Mesothelial cell of epicardium (in vitro differentiated cells): ENCODE results near the gene AANAT. TPM values are rescaled to one million over a fixed set of nuclear protein-coding genes. Genes with fewer than 3 reads are reported as not detected.

Source experiments
- DNase-seq, 2 experiments: peaks; one replicate each; pipeline ENCODE4 v3.0.0; 2021; ENCODE audit warnings: low spot score in 2 of 2; ENCODE audit not compliant: unreplicated experiment in 2 of 2
- H3K27ac Mint-ChIP-seq: 2 replicates; pipeline ENCODE4 v1.8.0; 2021; ENCODE audit warnings: mixed read lengths
- H3K27me3 Mint-ChIP-seq: 2 replicates; pipeline ENCODE4 v1.8.0; 2021; ENCODE audit warnings: low read depth, mixed read lengths
- H3K36me3 Mint-ChIP-seq: 2 replicates; pipeline ENCODE4 v1.8.0; 2021; ENCODE audit warnings: mixed read lengths
- H3K4me1 Mint-ChIP-seq: 2 replicates; pipeline ENCODE4 v1.8.0; 2021; ENCODE audit warnings: mixed read lengths
- H3K4me3 Mint-ChIP-seq: 2 replicates; pipeline ENCODE4 v1.8.0; 2021; ENCODE audit warnings: mild to moderate bottlenecking, moderate library complexity, mixed read lengths
- H3K9me3 Mint-ChIP-seq: 2 replicates; pipeline ENCODE4 v1.8.0; 2021; ENCODE audit warnings: mixed read lengths
- total RNA-seq: library from RNA; stranded (reverse); gene quantifications from 3 replicates; pipeline ENCODE4 v1.2.1, GENCODE V29; 2021
- TF ChIP-seq, protein P1 (sequence below): fragments of 200-600 bp; sonication (generic); IDR thresholded peaks from one replicate; pipeline ENCODE4 v1.5.0; 2021; ENCODE audit warnings: antibody characterized with exemption; ENCODE audit not compliant: unreplicated experiment

Gene AANAT
- total RNA-seq, 1 donor from 2014 or later: 0.22 TPM

DNA sequence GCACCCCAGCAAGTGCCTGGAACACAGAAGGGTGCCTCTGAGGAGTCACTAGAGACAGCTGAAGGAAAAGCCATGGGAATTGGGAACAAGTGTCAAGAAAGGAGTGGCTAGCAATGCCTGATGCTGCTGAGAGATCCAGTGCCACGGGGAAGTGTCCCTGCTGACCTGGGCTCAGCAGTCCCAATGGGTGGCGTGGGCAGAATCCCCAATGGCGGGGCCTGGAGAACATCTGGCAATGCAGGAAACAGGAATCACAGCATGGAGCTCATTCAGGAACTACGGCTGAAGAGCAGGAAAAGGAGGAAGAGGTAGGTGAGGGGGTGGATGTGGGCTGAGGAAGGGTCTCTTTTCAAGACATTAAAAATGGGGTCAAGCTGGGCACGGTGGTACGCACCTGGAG is 44.5 kb upstream of the AANAT start:
- Mint-ChIP-seq H3K9me3 (no peaks in the 10 kb centered on the region), H3K4me1 (peaks cover 3% of the 10 kb centered on the region), H3K36me3 (peaks cover 7% of the 10 kb centered on the region), H3K27me3 (no peaks in the 10 kb centered on the region), H3K27ac (no peak overlapping the region), H3K4me3 (no peak overlapping the region)
- TF ChIP-seq, protein P1, sequence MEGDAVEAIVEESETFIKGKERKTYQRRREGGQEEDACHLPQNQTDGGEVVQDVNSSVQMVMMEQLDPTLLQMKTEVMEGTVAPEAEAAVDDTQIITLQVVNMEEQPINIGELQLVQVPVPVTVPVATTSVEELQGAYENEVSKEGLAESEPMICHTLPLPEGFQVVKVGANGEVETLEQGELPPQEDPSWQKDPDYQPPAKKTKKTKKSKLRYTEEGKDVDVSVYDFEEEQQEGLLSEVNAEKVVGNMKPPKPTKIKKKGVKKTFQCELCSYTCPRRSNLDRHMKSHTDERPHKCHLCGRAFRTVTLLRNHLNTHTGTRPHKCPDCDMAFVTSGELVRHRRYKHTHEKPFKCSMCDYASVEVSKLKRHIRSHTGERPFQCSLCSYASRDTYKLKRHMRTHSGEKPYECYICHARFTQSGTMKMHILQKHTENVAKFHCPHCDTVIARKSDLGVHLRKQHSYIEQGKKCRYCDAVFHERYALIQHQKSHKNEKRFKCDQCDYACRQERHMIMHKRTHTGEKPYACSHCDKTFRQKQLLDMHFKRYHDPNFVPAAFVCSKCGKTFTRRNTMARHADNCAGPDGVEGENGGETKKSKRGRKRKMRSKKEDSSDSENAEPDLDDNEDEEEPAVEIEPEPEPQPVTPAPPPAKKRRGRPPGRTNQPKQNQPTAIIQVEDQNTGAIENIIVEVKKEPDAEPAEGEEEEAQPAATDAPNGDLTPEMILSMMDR: no peak
- no peak for DNase-seq

DNA sequence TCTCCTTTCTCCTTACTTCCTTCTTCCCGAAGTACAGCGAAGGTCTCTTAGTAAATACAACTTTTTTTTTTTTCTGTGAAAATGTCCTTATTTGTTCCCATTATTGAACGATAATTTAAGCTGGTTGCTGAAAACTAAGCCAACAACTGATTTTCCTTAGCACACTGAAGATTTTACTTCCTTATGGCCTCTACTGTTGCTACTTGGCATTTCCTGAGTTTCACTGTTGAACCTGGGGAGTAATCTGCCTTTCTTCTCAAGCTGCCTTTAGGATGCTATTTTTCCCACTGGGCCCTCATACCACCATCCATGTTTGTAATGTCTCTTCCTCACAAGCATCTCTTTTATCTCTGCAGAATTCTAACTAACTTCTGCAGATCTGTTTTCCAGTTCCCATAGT is 40.5 kb upstream of the AANAT start:
- TF ChIP-seq, protein P1: no peak
- Mint-ChIP-seq H3K36me3 (peaks cover 5% of the 10 kb centered on the region), H3K9me3 (no peaks in the 10 kb centered on the region), H3K27ac (no peak overlapping the region), H3K27me3 (no peaks in the 10 kb centered on the region), H3K4me3 (no peak overlapping the region), H3K4me1 (no peaks in the 10 kb centered on the region)
- DNase-seq: no peak

DNA sequence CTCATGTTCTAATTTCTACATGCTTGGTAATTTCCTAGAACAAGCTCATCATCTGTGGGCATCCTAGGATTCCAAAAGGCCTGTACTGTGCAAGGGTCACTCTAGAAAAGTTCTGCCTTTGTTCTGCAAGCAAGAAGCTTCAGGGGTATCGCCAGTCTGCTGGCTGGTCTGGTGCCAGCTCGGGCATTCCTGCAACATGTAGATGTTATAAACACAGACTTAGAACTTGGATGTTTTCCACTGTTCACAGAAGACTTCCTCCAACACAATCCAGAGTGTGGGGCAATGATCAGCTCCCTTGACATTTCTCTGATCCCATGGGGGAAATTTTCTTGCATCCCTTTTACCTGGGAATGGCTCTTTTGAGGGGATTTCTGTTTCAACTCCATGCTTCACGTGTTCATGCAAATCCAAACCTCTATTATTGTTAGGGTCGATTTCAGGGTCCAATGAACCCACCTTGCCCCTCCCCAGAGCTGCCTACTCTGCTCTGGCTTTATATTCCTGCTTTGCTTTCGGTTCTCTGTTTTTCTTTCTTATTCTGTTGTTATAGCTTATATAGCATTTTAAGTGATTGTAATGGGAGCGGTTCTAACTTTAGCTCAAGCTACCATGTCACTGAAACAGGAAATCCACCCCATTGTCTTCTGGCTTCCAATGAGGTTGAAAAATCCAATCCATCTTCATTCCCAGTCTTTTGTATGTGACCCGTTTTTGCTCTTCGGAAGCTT is 39.7 kb upstream of the AANAT start:
- H3K36me3 Mint-ChIP-seq: peaks cover 4% of the 10 kb centered on the region

DNA sequence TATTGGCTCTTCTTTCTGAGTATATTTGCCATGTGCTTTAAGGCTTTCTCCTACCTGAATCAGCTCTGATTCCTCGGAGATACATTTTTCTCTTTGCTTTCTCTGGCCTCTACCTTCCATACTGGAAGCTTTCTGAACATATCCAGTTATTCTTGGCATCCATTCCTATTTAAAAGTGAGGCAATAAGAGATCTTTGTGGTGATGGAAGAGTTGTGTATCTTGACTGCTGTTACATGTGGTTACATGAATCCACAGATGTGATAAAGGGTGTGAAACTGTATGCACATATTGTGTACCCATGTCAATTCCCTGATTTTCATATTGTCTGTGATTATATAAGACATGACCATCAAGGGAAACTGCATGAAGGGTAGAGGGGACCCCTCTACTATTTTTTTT is 38.9 kb upstream of the AANAT start:
- Mint-ChIP-seq H3K4me3 (no peak overlapping the region), H3K9me3 (no peaks in the 10 kb centered on the region), H3K27ac (no peak overlapping the region), H3K27me3 (no peaks in the 10 kb centered on the region), H3K36me3 (peaks cover 2% of the 10 kb centered on the region), H3K4me1 (no peaks in the 10 kb centered on the region)
- TF ChIP-seq, protein P1: no peak
- no peak for DNase-seq

More for the DNA sequence above, 39.7 kb upstream of the AANAT start:
- TF ChIP-seq, protein P1: no peak
- no peak overlapping the region for H3K27ac Mint-ChIP-seq
- no peak overlapping the region for H3K4me3 Mint-ChIP-seq
- no peaks in the 10 kb centered on the region for H3K9me3 Mint-ChIP-seq
- H3K27me3 Mint-ChIP-seq: no peaks in the 10 kb centered on the region
- no peak for DNase-seq
- H3K4me1 Mint-ChIP-seq: no peaks in the 10 kb centered on the region

DNA sequence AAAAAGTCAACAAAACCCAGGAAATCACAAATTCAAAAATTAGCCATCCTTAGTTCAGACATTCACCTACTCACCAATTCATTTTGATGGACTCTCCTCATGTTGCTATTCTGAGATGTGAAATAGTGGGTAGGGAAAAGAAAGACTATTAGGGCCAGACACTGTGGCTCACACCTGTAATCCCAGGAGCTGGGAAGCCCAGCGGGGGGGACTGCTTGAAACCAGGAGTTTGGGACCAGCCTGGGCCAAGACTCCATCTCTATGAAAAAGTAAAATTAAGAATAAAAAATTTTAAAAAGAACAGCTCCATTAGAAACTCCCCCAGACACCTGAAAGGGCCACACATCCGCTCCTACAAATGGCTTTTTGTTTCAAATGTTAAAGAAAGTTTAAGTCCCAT is 35.9 kb upstream of the AANAT start:
- TF ChIP-seq, protein P1: no peak
- Mint-ChIP-seq H3K36me3 (peaks cover 2% of the 10 kb centered on the region), H3K4me1 (no peaks in the 10 kb centered on the region), H3K27me3 (no peaks in the 10 kb centered on the region), H3K9me3 (no peaks in the 10 kb centered on the region), H3K27ac (no peak overlapping the region), H3K4me3 (no peak overlapping the region)
- no peak for DNase-seq
